ENCODE data around the gene CHST12. TPM values are rescaled to one million over a fixed set of nuclear protein-coding genes. Genes with fewer than 3 reads are reported as not detected.
"Not testable (repeated sequence)": the region's sequence is repeated elsewhere in the genome, so short reads cannot be mapped to it uniquely, and the experiment has no call there.

The CHST12 gene
- total RNA-seq, 1 donor from 2014 or later = 22.4 TPM

DNA sequence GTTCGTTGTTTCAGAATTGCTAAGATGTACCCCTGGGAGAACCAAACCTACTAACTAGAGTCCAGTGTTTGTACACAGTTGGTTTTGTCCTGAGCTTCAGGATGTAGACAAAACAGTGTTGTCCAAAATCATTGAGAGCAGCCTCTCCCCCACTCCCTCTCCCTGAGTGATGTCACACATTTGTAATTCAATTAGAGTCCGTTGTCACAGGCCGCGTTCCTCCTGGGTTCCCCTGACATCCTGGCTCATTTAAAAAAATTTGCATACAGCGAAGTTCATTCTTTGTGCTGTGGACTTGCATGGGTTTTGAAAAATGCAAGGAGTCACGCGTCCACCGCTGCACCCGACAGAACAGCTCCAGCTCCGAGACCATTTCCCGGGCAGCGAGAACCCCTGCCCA is 62.5 kb downstream of the CHST12 start:
- H3K4me1 Mint-ChIP-seq (ENCODE audit: unreplicated experiment) = peaks cover 8% of the 10 kb centered on the region
- no peaks in the 10 kb centered on the region for H3K9me3 Mint-ChIP-seq
- DNase-seq (ENCODE audit: extremely low spot score, unreplicated experiment) = no peak
- H3K4me3 Mint-ChIP-seq = no peak overlapping the region
- H3K27me3 Mint-ChIP-seq = peaks cover 7% of the 10 kb centered on the region
- H3K36me3 Mint-ChIP-seq = no peaks in the 10 kb centered on the region
- TF ChIP-seq, protein P1, sequence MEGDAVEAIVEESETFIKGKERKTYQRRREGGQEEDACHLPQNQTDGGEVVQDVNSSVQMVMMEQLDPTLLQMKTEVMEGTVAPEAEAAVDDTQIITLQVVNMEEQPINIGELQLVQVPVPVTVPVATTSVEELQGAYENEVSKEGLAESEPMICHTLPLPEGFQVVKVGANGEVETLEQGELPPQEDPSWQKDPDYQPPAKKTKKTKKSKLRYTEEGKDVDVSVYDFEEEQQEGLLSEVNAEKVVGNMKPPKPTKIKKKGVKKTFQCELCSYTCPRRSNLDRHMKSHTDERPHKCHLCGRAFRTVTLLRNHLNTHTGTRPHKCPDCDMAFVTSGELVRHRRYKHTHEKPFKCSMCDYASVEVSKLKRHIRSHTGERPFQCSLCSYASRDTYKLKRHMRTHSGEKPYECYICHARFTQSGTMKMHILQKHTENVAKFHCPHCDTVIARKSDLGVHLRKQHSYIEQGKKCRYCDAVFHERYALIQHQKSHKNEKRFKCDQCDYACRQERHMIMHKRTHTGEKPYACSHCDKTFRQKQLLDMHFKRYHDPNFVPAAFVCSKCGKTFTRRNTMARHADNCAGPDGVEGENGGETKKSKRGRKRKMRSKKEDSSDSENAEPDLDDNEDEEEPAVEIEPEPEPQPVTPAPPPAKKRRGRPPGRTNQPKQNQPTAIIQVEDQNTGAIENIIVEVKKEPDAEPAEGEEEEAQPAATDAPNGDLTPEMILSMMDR (conservative IDR thresholded peaks at IDR 0.05) = no peak
- H3K27ac Mint-ChIP-seq = no peak overlapping the region

DNA sequence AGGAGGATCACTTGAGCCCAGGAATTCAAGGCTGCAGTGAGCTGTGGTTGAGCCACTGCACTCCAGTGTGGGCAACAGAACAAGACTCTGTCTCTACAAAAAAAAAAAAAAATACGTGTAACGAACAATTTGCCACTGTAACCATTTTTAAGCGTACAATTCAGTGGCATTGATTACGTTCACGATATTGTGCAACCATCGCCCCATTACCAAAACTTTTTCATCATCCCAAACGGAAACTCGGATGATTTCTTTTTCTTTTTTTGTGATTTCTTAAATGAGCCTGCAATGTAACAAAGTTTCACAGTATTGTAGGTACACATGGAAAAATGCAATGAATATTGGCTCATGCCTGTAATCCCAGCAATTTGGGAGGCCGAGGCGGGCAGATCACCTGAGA is 63.3 kb downstream of the CHST12 start:
- Mint-ChIP-seq H3K4me3 (no peak overlapping the region), H3K27ac (no peak overlapping the region), H3K27me3 (peaks cover 7% of the 10 kb centered on the region), H3K9me3 (no peaks in the 10 kb centered on the region), H3K36me3 (no peaks in the 10 kb centered on the region), H3K4me1 (ENCODE audit: unreplicated experiment) (peaks cover 8% of the 10 kb centered on the region)
- TF ChIP-seq, protein P1 (conservative IDR thresholded peaks at IDR 0.05) = no peak
- DNase-seq (ENCODE audit: extremely low spot score, unreplicated experiment) = no peak

DNA sequence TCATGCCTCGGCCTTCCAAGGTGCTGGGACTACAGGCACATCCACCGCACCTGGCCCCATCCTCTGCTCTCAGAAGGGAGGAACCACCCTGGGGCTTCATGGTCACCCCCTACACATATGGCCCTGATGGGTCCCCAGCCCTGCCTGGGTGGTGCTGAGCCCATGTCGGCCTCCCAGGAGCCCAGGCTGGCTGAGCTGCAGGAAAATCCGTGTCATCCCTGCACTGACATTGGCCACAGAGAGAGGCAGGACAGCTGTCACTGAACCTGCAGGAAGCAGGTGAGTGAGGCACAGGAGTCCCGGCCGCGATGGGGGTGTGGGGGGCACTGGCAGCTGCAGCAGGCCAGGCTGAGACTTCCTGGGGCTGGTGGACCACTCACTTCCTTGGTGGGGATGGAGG is 64.8 kb downstream of the CHST12 start:
- Mint-ChIP-seq H3K27ac (no peak overlapping the region), H3K27me3 (peaks cover 7% of the 10 kb centered on the region), H3K36me3 (no peaks in the 10 kb centered on the region), H3K4me1 (ENCODE audit: unreplicated experiment) (peaks cover 8% of the 10 kb centered on the region), H3K9me3 (no peaks in the 10 kb centered on the region), H3K4me3 (no peak overlapping the region)
- no peak for DNase-seq (ENCODE audit: extremely low spot score, unreplicated experiment)
- TF ChIP-seq, protein P1 (conservative IDR thresholded peaks at IDR 0.05) = no peak

DNA sequence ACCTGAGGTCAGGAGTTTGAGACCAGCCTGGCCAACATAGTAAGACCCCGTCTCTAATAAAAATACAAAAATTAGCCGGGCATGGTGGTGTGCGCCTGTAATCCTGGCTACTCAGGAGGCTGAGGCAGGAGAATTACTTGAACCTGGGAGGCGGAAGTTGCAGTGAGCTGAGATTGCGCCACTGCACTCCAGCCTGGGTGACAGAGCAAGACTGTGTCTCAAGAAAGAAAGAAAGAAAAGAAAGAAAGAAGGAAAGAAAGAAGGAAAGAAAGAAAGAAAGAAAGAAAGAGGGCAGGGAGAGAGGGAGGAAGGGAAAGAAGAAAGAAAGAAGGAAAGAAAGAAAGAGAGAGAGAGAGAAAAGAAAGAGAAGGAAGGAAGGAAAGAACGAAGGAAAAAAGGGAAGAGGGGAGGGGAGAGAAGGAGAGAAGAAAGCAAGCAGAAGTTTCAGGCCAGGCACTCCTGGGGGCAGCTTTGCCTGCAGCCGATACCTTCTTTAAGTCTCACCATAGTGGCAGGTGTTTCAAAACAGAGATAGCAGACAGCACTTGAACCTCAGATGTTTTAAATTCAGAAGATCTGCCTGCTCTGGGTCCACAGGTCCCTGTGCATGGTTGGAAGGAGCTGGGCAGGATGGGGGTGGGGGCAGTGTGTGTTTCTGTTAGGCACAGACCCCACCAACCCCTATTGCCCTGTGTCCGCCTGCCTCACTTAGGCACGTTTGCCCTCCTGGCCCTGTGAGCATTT is 66.2 kb downstream of the CHST12 start:
- H3K4me3 Mint-ChIP-seq; H3K9me3 Mint-ChIP-seq; DNase-seq (ENCODE audit: extremely low spot score, unreplicated experiment); H3K27ac Mint-ChIP-seq; H3K36me3 Mint-ChIP-seq; H3K27me3 Mint-ChIP-seq: not testable (repeated sequence)
- H3K4me1 Mint-ChIP-seq (ENCODE audit: unreplicated experiment) = peaks cover 13% of the 10 kb centered on the region

DNA sequence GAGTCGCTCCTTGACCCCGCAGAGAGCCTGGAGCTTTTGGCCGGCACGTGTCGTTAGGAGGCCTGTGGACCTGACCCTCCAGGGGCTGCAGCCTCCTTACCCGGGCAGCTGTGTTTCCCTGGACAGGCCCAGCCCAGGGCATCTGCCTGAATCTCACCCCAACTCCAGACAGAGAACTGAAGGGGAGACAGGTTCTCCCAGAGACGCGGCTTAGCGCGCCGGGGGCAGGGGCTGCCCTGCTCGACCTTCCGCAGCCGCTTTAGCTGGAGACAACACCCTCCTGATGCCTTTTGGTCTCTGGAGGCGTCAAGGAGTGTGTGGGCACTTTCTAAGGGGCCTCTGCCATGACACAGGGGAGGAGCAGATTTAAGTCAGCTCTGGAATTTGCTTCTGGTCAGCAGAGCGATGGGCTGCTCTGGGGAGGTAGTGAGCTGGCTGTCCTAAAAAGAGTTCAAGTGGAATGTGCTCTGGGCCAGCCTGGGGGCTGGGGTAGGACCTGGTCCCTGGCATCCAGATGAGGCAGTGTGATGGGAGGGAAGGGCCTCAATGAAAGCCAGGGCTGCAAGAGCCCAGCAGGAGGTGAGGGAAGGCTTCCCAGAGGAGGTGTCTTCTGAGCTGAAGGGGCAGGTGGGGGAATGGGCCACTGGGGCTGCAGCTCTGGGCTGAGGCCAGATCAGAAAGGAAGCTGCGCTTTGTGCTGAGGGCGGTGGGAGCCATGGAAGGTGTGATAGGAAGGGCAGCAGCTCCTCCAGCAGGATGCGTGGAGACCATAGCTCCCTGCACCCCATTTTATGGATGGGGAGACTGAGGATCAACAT is 67.0 kb downstream of the CHST12 start:
- peak overlapping the region; percentile 47 for H3K4me3 Mint-ChIP-seq
- no peaks in the 10 kb centered on the region for H3K36me3 Mint-ChIP-seq
- no peaks in the 10 kb centered on the region for H3K9me3 Mint-ChIP-seq
- peaks cover 13% of the 10 kb centered on the region for H3K4me1 Mint-ChIP-seq (ENCODE audit: unreplicated experiment)
- H3K27me3 Mint-ChIP-seq = peaks cover 7% of the 10 kb centered on the region
- TF ChIP-seq, protein P1 (conservative IDR thresholded peaks at IDR 0.05) = no peak
- H3K27ac Mint-ChIP-seq = no peak overlapping the region
- no peak for DNase-seq (ENCODE audit: extremely low spot score, unreplicated experiment)

DNA sequence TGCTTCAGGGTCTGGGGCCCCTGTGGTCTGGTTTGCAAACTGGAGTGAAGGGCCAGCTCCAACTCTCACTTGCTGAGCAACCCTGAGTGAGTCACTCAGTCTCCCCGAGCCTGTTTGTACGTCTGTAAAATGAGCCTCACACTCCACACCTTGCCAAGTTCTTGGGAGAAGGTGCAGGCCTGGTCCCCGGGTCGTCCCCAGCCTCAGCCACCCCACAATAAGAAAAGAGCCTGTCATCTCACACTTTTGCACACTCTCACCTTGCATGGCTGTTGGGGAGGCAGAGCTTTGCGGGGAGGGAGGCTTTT is 67.6 kb downstream of the CHST12 start:
- Mint-ChIP-seq H3K36me3 (no peaks in the 10 kb centered on the region), H3K9me3 (no peaks in the 10 kb centered on the region), H3K27me3 (peaks cover 7% of the 10 kb centered on the region), H3K4me1 (ENCODE audit: unreplicated experiment) (peaks cover 13% of the 10 kb centered on the region), H3K27ac (no peak overlapping the region), H3K4me3 (no peak overlapping the region)
- TF ChIP-seq, protein P1 (conservative IDR thresholded peaks at IDR 0.05) = no peak
- DNase-seq (ENCODE audit: extremely low spot score, unreplicated experiment) = no peak
